ENCODE data around the gene JAK1. TPM values are rescaled to one million over a fixed set of nuclear protein-coding genes. Genes with fewer than 3 reads are reported as not detected.

The JAK1 gene
- total and polyA plus RNA-seq, 9 of the 15 experiments (the other 6 are each of a cell fraction or from before 2014, with no cell fraction given), result 9.7 to 44.1 (median 42.5) TPM

DNA sequence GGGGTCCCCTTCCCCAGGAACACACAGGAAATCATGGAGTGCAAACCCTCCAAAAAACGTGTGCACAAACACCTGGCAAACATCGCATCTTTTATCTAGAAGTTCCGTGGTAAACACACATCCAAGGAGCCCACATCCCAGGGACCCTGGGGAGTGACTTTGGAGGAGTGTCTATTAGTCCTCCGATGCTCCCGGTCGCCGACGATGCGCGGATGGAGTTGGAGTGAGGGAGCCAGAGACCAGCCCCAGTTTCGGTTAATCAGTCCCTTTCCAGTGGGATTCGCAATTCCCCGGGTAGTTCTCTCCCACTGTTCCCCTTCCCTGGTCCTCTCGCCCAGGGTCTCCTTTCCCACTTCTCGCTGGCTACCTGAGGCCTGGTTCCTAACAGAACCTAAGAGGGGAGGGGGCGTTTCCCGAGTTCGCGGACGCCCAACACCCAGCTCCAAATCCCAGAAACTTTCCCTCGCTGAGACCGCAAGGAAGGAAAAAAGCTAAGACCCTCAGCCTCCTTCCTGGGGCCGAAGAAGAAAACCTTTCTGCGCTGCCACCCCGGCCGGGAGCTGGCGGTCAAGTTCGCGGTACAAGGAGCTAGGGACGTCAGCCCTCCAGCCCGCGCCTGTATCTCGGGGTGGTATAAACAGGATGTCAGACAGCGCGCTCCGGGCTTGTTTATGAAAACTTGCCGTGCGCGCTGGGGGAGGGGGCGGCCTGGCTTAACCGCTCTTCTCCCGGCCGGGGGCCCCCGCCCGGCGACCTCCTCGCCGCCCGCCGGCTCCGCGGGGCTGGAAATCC, 787 bp downstream of the JAK1 start (continued):
- TF ChIP-seq, protein P1, sequence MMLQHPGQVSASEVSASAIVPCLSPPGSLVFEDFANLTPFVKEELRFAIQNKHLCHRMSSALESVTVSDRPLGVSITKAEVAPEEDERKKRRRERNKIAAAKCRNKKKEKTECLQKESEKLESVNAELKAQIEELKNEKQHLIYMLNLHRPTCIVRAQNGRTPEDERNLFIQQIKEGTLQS (IDR thresholded peaks at IDR 0.05), result no peak
- TF ChIP-seq, protein P1 (CRISPR knock-in tag; conservative IDR thresholded peaks at IDR 0.05), result 0 out of 2 replicates have a peak, but pooled peaks have one; percentile 50
- TF ChIP-seq HMG20B (CRISPR knock-in tag; IDR thresholded peaks at IDR 0.05) (no peak), SIN3A (IDR thresholded peaks at IDR 0.05; ENCODE audit: borderline replicate concordance in 2 of 2, control insufficient read depth in 1 of 2, low read depth in 2 of 2, low read length in 2 of 2) (peak in 1 of 2 experiments; percentile 21; a peak in 1 of 4 replicates), SRF (CRISPR knock-in tag; IDR thresholded peaks at IDR 0.05) (peak in 1 of 2 experiments; percentile 50; a peak in 1 of 4 replicates), ATF7 (IDR thresholded peaks at IDR 0.05) (peak; percentile 15; the same call in 1 of the 2 replicates), HIVEP1 (CRISPR knock-in tag; IDR thresholded peaks at IDR 0.05) (no peak)
- TF ChIP-seq, protein P2, sequence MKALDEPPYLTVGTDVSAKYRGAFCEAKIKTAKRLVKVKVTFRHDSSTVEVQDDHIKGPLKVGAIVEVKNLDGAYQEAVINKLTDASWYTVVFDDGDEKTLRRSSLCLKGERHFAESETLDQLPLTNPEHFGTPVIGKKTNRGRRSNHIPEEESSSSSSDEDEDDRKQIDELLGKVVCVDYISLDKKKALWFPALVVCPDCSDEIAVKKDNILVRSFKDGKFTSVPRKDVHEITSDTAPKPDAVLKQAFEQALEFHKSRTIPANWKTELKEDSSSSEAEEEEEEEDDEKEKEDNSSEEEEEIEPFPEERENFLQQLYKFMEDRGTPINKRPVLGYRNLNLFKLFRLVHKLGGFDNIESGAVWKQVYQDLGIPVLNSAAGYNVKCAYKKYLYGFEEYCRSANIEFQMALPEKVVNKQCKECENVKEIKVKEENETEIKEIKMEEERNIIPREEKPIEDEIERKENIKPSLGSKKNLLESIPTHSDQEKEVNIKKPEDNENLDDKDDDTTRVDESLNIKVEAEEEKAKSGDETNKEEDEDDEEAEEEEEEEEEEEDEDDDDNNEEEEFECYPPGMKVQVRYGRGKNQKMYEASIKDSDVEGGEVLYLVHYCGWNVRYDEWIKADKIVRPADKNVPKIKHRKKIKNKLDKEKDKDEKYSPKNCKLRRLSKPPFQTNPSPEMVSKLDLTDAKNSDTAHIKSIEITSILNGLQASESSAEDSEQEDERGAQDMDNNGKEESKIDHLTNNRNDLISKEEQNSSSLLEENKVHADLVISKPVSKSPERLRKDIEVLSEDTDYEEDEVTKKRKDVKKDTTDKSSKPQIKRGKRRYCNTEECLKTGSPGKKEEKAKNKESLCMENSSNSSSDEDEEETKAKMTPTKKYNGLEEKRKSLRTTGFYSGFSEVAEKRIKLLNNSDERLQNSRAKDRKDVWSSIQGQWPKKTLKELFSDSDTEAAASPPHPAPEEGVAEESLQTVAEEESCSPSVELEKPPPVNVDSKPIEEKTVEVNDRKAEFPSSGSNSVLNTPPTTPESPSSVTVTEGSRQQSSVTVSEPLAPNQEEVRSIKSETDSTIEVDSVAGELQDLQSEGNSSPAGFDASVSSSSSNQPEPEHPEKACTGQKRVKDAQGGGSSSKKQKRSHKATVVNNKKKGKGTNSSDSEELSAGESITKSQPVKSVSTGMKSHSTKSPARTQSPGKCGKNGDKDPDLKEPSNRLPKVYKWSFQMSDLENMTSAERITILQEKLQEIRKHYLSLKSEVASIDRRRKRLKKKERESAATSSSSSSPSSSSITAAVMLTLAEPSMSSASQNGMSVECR (CRISPR knock-in tag; IDR thresholded peaks at IDR 0.05), result no peak
- TF ChIP-seq, protein P3, sequence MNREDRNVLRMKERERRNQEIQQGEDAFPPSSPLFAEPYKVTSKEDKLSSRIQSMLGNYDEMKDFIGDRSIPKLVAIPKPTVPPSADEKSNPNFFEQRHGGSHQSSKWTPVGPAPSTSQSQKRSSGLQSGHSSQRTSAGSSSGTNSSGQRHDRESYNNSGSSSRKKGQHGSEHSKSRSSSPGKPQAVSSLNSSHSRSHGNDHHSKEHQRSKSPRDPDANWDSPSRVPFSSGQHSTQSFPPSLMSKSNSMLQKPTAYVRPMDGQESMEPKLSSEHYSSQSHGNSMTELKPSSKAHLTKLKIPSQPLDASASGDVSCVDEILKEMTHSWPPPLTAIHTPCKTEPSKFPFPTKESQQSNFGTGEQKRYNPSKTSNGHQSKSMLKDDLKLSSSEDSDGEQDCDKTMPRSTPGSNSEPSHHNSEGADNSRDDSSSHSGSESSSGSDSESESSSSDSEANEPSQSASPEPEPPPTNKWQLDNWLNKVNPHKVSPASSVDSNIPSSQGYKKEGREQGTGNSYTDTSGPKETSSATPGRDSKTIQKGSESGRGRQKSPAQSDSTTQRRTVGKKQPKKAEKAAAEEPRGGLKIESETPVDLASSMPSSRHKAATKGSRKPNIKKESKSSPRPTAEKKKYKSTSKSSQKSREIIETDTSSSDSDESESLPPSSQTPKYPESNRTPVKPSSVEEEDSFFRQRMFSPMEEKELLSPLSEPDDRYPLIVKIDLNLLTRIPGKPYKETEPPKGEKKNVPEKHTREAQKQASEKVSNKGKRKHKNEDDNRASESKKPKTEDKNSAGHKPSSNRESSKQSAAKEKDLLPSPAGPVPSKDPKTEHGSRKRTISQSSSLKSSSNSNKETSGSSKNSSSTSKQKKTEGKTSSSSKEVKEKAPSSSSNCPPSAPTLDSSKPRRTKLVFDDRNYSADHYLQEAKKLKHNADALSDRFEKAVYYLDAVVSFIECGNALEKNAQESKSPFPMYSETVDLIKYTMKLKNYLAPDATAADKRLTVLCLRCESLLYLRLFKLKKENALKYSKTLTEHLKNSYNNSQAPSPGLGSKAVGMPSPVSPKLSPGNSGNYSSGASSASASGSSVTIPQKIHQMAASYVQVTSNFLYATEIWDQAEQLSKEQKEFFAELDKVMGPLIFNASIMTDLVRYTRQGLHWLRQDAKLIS (CRISPR knock-in tag; IDR thresholded peaks at IDR 0.05), result peak; percentile 6; the same call in 1 of the 2 replicates
- TF ChIP-seq, protein P4, sequence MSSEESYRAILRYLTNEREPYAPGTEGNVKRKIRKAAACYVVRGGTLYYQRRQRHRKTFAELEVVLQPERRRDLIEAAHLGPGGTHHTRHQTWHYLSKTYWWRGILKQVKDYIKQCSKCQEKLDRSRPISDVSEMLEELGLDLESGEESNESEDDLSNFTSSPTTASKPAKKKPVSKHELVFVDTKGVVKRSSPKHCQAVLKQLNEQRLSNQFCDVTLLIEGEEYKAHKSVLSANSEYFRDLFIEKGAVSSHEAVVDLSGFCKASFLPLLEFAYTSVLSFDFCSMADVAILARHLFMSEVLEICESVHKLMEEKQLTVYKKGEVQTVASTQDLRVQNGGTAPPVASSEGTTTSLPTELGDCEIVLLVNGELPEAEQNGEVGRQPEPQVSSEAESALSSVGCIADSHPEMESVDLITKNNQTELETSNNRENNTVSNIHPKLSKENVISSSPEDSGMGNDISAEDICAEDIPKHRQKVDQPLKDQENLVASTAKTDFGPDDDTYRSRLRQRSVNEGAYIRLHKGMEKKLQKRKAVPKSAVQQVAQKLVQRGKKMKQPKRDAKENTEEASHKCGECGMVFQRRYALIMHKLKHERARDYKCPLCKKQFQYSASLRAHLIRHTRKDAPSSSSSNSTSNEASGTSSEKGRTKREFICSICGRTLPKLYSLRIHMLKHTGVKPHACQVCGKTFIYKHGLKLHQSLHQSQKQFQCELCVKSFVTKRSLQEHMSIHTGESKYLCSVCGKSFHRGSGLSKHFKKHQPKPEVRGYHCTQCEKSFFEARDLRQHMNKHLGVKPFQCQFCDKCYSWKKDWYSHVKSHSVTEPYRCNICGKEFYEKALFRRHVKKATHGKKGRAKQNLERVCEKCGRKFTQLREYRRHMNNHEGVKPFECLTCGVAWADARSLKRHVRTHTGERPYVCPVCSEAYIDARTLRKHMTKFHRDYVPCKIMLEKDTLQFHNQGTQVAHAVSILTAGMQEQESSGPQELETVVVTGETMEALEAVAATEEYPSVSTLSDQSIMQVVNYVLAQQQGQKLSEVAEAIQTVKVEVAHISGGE (CRISPR knock-in tag; IDR thresholded peaks at IDR 0.05), result peak in 1 of 3 experiments; percentile 3; a peak in 1 of 6 replicates

Measured in K562 (cell line).